HG03457 (cell line): ENCODE data around the gene TBX2.
"Not testable (repeated sequence)": the region's sequence is repeated elsewhere in the genome, so short reads cannot be mapped to it uniquely, and the experiment has no call there.

Experiments
- ATAC-seq: cut with Tn5 transposase; IDR thresholded peaks from one replicate; pipeline ENCODE4 v1.9.1; 2021; ENCODE audit warnings: moderate number of reproducible peaks; ENCODE audit not compliant: unreplicated experiment

Gene TBX2

DNA sequence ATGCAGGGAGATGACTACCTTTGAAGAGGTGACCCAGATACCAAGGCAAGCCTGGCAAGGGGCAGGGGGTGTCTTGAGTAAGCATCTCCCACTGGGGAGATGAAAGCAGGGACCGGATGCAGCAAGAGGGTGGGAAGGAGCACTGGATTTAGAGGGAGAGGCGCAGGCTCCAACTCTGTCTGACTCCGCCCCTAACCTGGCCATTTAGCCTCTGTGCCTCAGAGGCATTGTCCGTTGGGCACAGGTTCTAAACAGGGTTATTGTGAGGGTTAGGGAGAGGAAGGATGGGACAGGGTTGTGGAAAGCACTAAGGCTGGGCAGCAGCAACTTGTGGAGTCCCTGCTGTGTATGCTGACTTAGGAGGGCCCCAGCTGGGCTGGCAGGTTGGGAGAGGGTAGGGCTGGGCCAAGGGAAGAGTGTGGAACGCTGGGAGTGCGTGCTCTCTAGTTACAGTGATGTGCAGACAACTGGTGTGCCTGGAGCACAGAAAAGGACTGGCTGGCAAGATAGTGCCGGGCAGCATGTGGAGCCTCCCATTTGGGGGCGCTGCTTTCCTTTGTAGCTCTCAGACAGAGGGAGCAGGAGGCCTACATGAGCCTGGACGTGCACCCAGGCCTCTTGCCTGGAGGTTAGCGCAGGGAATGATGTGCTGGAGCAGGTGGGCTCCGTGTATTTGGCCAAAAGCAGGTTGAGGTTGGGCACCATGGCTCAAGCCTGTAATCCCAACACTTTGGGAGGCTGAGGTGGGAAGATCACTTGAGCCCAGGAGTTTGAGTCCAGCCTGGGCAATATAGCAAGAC is 26.2 kb downstream of the TBX2 start:
- ATAC-seq: no peak

DNA sequence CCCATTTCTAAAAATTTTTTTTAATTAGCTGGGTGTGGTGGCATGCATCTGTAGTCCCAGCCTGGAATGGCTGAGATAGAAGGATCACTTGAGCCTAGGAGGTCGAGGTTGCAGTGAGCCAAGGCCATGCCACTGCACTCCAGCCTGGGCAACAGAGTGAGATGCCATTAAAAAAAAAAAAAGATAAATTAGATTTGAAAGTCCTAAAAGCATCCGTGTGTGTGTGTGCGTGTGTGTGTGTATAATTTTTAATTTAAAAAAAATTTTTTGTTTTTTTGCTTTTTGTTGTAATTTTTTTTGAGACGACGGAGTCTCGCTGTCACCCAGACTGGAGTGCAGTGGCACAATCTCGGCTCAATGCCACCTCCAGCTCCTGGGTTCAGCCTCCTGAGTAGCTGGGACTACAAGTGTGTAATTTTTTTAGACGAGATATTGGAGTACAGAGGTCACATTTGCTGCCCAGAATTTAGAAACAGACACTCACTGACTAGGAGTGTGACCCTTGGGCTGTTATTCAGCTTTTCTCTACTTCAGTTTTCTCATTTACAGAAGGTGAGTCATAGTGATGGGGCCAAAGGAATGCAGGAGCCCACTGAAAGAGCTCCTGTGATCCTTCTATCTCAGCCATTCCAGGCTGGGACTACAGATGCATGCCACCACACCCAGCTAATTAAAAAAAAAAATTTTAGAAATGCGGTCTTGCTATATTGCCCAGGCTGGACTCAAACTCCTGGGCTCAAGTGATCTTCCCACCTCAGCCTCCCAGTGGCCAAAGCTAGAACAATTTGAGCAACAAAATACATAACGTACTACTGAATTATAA is 27.1 kb downstream of the TBX2 start:
- ATAC-seq: no peak

DNA sequence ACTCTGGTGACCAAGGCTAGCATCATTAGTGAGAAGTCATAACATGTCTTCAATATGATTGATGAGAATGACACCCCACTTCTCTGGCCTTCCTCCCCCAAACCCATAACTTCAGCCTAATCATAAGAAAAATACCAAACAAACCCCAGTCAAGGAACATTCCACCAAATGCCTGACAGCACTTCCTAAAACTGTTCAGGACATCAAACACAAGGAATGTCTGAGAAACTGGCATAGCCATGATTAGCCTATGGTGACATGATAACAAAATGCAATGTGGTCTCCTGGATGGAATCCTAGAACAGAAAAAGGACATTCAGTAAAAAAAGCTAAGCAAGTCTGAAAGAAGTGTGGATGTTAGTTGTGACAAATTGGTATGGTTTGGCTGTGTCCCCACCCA is 27.9 kb downstream of the TBX2 start:
- ATAC-seq: no peak

DNA sequence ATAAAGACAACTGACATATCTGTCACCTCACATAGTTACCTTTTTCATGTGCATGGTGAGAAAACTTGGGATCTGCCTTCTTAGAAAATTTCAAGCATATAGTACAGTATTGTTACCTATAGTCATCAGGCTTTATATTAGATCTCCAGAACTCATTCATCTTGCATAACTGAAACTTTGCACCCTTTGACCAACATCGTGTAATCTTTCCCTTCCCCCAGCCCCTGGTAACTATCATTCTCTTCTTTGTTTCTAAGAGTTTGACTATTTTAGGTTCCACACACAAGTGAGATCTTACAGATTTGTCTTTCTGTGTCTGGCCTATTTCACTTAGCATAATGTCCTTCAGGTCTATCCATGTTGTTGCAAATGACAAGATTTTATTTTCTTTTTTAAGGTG is 29.6 kb downstream of the TBX2 start:
- ATAC-seq: no peak

DNA sequence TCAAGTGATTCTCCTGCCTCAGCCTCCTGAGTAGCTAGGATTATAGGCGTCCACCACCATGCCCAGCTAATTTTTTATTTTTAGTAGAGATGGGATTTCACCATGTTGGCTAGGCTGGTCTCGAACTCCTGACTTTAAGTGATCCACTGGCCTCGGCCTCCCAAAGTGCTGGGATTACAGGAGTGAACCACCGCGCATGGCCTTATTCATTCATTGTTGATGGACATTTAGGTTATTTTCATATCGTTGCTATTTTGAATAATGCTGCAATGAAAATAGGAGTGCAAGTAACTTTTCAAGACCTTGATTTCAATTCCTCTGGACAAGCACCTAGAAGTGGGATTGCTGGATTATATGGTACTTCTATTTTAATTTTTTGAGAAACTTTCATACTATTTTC is 30.2 kb downstream of the TBX2 start:
- ATAC-seq: not testable (repeated sequence)

DNA sequence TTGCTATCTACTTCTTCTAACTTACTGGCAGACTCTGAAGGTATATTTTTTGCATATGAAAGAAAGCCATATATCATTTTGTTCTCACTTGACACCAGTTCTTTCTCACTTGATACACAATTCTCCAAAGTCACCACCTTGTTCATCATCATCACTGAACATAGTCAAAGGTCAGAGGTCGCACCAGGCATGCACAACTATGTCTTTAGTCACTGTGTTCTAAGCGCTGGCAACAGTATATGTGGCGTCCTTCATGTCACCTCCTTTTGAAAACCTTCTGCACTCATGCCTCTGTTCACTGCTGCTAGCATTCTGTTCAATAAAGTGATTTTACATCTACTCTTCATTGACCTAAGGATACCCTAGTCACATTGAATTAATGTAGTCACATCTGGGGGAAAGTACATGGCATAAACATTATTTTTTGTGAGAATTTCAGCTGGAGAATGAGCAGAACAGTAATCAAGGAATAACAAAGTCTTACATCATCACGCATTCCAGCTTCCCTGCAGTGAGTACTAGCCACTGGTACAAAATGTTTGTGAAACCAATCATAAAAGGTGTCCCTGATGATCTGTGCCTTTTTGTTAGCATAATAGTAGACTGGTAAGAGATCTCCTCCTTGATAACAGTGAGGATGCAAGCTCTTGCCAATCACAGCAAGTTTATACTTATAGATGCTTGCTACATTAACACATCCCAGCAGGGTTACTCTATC is 32.1 kb downstream of the TBX2 start:
- ATAC-seq: no peak

DNA sequence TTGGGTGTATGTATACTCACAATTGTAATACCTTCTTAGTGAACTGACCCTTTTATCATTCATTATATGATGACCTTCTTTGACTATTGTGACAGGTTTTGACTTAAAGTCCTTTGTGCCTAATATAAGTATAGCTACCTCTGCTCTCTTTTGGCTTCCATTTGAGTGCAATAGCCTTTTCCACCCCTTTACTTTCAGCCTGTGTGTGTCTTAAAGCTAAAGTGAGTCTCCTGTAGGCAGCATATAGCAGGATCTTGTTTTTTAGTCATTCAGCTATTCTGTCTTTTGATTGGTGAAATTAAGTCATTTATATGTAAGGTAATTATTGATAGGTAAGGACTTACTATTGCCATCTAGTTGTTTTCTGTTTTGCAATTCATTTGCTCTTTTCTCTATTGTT is 36.6 kb downstream of the TBX2 start:
- no peak for ATAC-seq

DNA sequence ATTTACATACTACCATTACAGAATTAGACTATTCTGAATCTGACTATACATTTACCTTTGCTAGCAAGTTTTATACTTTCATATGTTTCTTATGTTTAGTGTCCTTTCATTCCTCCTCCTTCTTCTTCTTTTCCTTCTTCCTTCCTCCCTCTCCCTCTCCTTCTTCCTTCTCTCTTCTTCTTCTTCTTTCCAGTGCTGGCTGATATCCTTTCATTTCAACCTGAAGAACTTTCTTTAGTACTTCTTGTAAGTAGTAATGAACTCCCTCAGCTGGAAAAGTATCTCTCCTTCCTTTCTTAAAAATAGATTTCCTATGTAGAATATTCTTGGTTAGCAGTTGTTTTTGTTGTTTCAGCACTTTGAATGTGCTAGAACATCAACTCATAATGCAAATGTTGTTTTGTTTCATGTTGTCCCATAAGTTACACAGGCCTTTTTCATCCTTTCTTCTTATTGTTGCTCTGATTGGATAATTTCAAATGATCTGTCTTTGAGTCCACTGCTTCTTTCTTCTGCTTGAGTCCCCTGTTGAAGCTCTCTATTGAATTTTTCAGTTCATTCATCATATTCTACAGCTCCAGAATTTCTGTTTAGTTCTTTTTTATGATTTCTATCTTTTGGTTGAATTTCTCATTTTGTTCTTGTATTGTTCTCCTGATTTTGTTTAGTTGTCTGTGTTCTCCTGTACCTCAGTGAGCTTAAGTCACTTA is 37.5 kb downstream of the TBX2 start:
- ATAC-seq: no peak

DNA sequence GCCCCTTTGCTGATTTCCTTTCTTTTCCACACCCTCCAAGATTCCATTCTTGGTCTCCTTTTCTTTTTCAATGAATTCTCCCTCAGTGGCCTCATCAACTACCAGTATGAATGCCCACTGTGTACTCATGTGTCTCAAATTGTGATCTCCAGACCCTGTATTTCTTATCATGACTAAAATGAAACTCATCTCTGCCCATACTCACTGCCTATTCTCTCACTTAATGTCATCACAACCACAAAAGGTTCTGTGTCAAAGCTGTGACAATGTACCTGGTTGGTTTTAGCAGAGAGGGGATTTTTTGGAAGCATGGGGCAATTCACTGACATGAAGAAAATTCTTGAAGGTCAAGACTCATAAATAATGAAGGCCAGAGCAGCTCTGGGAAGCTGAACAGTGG is 41.1 kb downstream of the TBX2 start:
- ATAC-seq: no peak

DNA sequence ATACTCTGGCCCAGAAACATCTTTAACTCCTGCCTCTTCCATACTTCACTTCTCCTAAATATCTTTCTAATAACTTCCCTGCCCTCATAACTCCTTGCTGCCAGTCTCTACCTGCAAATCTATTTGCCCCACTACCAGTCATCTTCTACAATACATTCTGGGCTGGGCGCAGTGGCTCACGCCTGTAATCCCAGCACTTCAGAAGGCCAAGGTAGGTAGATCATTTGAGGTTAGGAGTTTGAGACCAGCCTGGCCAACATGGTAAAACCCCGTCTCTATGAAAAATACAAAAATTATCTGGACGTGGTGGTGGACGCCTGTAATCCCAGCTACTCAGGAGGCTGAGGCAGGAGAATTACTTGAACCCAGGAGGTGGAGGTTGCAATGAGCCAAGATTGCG is 41.9 kb downstream of the TBX2 start:
- ATAC-seq: not testable (repeated sequence)

DNA sequence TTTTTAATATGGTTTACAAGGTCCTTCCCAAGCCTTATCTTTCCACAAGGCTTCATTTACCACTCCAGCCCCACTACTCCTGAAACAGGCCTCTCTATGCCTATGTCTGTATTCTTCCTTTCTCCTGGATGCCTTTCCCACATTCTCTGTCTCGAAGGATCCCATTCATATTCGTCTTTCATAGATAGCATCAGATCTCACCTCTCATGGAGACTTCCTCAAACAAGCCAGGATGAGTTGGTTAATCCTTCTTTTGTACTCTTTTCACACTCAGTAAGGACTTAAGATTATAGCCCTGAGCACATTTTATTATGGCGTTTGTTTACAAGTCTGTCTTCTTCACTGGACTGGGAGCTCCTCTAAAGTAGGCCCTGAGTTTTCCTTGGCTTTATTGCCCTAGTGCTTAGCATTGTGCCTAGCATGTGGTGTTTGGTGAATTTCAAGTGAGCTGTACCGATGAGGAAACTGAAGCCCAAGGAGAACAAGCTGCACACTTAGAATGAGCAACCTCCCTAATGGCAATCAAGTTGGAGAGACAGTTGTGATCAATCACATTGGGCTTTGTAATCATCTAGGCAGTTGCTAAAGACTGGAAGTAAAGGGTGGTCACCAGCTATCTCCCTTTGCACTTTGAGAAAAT is 42.6 kb downstream of the TBX2 start:
- no peak for ATAC-seq

DNA sequence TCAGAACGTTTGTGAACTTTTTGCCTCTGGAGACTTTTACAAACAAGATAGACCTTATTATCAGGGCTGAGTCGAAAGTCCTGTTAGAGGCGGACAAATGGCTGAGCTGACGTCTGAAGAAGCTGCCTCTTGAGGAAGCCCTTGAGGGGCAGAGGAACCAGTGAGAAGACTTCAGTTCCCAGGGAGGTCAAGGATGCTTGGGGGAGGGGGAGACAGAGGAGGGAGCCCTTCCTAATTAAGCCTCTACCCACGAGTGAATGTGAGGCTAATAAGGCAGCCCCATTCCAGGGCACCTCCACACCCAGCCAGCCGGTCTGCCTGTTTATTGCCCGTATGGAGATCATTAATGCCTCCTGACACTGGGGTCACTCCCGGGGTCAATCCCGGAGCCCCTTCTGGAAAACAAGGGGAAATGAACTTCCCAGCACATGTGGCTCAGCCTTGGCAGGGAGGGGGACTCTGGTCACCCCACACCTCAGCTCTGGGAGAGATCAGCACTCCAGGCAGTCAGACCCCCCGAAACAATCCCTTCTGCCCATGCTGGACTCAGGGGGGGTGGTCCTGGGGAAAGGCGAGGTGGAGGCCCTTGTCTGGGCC is 43.3 kb downstream of the TBX2 start:
- no peak for ATAC-seq

DNA sequence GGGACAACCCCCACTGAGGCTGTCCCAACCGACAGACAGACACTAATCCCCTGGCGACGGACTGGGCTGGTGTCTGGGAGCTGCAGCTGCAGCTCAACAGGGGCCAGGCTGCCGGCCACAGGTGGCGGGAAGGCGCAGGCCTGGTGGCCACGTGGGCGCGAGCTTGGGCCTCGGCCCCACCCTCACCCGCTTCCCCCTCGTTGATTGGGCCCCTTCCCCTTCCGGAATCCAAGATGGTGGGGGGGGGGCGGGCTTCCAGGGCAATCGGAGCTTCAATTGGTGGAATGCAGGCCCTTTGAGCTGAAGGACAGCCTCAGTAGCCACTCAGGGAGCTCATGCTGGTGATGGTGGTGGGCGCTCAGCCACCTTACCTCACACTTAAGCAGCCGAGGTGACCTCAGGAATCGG is 43.8 kb downstream of the TBX2 start:
- no peak for ATAC-seq

DNA sequence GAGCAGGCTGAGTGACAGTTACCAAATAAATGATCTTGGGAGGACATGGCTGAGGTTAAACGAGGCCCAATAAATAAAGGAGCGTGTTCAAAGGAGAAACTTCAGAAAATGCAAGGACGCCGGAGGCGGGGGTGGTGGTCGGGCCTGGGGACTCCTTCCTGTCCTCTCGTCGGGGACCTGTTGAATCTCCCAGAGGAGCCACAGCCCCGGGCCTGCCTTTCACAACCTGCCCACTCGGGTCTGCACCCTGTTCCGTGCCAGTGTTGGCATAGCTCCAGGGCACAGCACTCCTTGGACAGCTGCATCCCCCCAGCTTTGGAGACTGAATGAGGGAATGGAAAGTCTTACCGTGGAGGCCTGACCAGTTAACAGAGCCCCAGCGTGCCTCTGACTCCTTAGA is 44.4 kb downstream of the TBX2 start:
- no peak for ATAC-seq

DNA sequence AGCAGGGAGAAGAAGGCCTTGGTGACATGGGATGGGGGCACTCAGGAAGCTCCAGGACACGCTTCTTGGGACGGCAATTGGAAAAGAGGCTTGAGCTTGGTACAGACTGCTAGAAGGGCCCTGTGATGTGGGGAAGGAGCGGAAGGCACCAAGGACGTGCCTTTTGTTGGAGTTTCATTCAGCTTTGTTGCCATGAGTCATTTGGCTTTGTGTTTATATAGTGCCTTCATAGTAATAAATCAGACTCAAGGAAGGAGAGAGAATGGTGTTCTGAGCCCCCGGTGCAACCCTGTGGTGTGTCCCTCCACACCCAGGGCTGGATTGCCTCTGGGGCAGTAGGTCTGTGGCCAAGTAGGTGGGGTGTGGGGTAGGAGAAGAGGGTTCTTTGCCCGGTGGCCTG is 45.2 kb downstream of the TBX2 start:
- ATAC-seq: no peak

DNA sequence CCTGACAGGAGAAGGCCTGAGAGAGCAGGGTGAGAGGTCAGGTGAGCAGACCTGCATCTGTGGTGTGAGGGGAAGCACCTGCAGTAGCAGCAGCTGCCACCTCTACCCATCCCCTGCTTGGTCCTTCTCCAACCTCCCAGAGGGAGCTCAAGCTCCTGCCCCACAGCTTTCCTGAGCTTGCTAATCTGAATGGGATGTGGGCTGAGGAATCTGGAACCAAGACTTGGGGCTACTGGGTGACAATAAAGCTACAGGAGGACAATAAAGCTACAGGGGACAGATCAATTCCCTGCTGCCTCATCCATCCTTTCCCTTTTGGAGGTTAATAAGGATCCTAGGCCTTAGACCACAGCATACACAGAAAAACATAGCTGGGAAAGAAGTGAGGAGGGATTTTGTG is 47.7 kb downstream of the TBX2 start:
- no peak for ATAC-seq

DNA sequence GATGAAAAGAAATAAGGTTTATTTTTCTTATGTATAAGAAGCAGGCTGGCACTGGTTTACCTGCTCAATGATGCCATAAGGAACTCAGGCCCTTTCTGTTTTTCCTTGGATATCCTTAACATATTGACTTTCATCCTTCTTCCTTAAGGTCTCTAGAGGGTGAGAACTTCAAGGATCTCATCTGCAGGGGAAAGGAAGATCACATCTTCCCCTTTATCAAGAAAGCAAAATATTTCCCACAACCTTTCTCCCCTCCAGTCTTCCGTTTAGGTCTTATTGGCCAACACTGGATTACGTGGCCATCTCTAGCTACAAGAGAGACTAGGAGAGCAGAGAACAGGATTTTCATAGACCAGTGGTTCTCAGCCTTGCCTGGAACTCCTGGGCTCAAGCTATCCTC is 48.4 kb downstream of the TBX2 start:
- no peak for ATAC-seq

DNA sequence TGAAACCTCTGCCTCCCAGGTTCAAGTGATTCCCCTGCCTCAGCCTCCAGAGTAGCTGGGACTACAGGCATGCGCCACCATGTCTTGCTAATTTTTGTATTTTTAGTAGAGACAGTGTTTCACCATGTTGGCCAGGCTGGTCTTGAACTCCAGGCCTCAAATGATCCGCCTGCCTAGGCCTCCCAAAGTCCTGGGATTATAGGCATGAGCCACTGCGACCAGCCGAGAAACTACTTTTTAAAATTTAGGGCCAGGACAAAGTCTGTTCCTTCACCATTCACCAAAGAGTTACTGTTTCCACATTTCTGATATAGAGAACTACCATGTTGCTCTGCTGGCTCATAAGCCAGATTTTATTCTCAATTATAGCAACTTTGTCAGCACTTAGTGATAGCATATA is 49.5 kb downstream of the TBX2 start:
- ATAC-seq: not testable (repeated sequence)

DNA sequence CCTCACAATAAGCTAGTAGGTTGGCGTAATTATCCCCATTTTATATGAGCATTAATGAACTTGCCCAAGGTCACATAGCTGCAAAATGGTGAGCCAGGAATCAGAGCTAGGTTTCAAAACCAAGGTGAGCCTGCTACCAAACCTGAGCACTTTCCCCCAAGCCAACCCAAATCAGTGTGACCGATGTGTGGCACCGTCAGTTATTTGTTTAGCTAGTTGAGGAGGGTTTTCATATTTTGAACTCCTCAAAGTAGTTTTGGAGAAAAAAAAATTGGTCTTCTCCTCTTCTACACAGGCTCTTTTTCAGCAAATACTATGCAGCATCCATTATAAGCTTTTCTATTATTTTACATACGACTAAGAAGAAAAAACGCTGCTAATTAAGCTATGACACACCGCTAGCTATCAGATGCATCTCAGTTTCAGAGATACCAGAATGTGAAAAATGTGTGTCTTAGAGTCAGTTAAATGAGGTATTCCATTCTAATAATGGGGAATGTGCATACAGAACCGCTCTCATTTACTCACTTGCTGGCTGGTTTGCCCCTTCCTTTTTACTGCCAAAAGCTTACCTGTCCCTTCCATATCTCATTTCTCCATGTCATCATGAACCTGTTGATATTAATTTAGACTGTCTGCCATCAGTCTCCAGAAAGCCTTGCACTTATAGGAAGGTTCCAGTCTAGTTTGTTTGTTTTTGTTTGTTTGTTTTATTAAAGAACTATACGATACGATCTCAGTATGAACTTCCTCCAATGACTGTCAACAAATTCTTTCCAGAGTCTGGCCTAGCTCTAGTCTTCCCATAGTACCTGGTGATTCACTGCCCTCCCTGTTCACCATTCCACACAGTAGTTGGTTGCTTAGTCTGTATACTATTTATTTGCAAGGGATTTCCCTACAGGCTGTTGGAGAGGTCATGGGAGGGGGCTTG is 50.3 kb downstream of the TBX2 start:
- ATAC-seq: no peak
